Islet of Langerhans (tissue), 1 donor: Measurements from ENCODE around the gene KIRREL1.

Experiments used
- FAIRE-seq: peaks from one replicate; lab custom pipeline; 2011; peaks lifted over from hg19 to GRCh38; lab: Jason Lieb, UNC

Gene KIRREL1

GRCh38 chr1:157993147-157993917 is at the start of gene KIRREL1:
Gene KIRREL1 (plus strand): TSS chr1:157993645. CDS start chr1:157993677, 32 bp downstream.
- no peak for FAIRE-seq

- FAIRE-seq = no peak
Observed at GRCh38 chr1:157944663-157945280, 48.7 kb upstream of the KIRREL1 start.

- FAIRE-seq = no peak
Observed at GRCh38 chr1:157948312-157949073, 45.0 kb upstream of the KIRREL1 start.

- no peak for FAIRE-seq
Observed at GRCh38 chr1:157949074-157949354, 44.4 kb upstream of the KIRREL1 start.

- no peak for FAIRE-seq
Observed at GRCh38 chr1:157951230-157951629, 42.2 kb upstream of the KIRREL1 start.

GRCh38 chr1:157952601-157953000 is 40.8 kb upstream of the KIRREL1 start:
- FAIRE-seq = no peak

- no peak for FAIRE-seq
Observed at GRCh38 chr1:157955221-157955620, 38.2 kb upstream of the KIRREL1 start.

GRCh38 chr1:157955857-157956256 is 37.6 kb upstream of the KIRREL1 start:
- no peak for FAIRE-seq

GRCh38 chr1:157956732-157957131 is 36.7 kb upstream of the KIRREL1 start:
- no peak for FAIRE-seq

- FAIRE-seq = no peak
Observed at GRCh38 chr1:157958263-157958662, 35.2 kb upstream of the KIRREL1 start.

- FAIRE-seq = no peak
Observed at GRCh38 chr1:157959750-157960149, 33.7 kb upstream of the KIRREL1 start.

GRCh38 chr1:157960773-157961172 is 32.7 kb upstream of the KIRREL1 start:
- FAIRE-seq = no peak

GRCh38 chr1:157961805-157962762 is 31.4 kb upstream of the KIRREL1 start:
- FAIRE-seq = no peak

GRCh38 chr1:157963713-157964112 is 29.7 kb upstream of the KIRREL1 start:
- FAIRE-seq = no peak

- no peak for FAIRE-seq
Observed at GRCh38 chr1:157965584-157965983, 27.9 kb upstream of the KIRREL1 start.

- peak; percentile 45 for FAIRE-seq
Observed at GRCh38 chr1:157966031-157966537, 27.4 kb upstream of the KIRREL1 start.

- no peak for FAIRE-seq
Observed at GRCh38 chr1:157967205-157967604, 26.2 kb upstream of the KIRREL1 start.

- FAIRE-seq = peak; percentile 30
Observed at GRCh38 chr1:157968508-157968907, 24.9 kb upstream of the KIRREL1 start.

GRCh38 chr1:157968946-157969345 is 24.5 kb upstream of the KIRREL1 start:
- FAIRE-seq = no peak

GRCh38 chr1:157969697-157970485 is 23.6 kb upstream of the KIRREL1 start:
- no peak for FAIRE-seq

GRCh38 chr1:157971769-157972168 is 21.7 kb upstream of the KIRREL1 start:
- FAIRE-seq = no peak
